IMR-90 (cell line): ENCODE results near the gene ATP1A2. TPM values are rescaled to one million over a fixed set of nuclear protein-coding genes. Genes with fewer than 3 reads are reported as not detected.

ENCODE experiments used
- ATAC-seq: fragments of 200-7000 bp; cut with Tn5 transposase; 2 replicates; pipeline ENCODE4 v1.9.1; 2020; ENCODE audit warnings: low read depth, mild to moderate bottlenecking, moderate library complexity
- BruUV-seq: library from RNA; stranded (reverse); fragments of 400-500 nt; replicated peaks from 2 replicates; lab custom pipeline; 2021; lab: Mats Ljungman, UMichigan
- CTCF ChIA-PET: fragments of 300-600 bp; formaldehyde crosslinking; extraction: SDS; loops from one replicate; lab custom pipeline; 2021; ENCODE audit warnings: antibody characterized with exemption; lab: Yijun Ruan, JAX
- POLR2A ChIA-PET: fragments of 300-600 bp; sonication (Branson Sonifier 250); formaldehyde crosslinking; loops from one replicate; lab custom pipeline; 2022; ENCODE audit warnings: antibody characterized with exemption; ENCODE audit not compliant: unreplicated experiment; lab: Charles Lee
- DNase-seq: peaks from one replicate; pipeline ENCODE4 v3.0.0; 2013
- H2AFZ ChIP-seq: replicated peaks from 2 replicates; pipeline ENCODE3; 2013; ENCODE audit warnings: low read length, mild to moderate bottlenecking; ENCODE audit not compliant: poor library complexity
- H2AK5ac ChIP-seq: 2 replicates; pipeline ENCODE4 v1.6.1; 2013; ENCODE audit warnings: low read depth, low read length, inconsistent platforms
- H2AK9ac ChIP-seq: replicated peaks from 2 replicates; pipeline ENCODE3; 2013; ENCODE audit warnings: mild to moderate bottlenecking, low read depth, low read length, moderate library complexity; ENCODE audit not compliant: poor library complexity
- H2BK120ac ChIP-seq: 2 replicates; pipeline ENCODE4 v1.6.1; 2013; ENCODE audit warnings: low read depth, low read length, inconsistent platforms
- H2BK15ac ChIP-seq: 3 replicates; pipeline ENCODE4 v1.6.1; 2013; ENCODE audit warnings: low read depth, low read length, inconsistent platforms
- H2BK20ac ChIP-seq: 2 replicates; pipeline ENCODE4 v1.6.1; 2013; ENCODE audit warnings: low read depth, mild to moderate bottlenecking, inconsistent platforms, low read length, moderate library complexity
- H2BK5ac ChIP-seq: 2 replicates; pipeline ENCODE4 v1.6.1; 2013; ENCODE audit warnings: mild to moderate bottlenecking, low read depth, low read length, inconsistent platforms; ENCODE audit not compliant: poor library complexity, severe bottlenecking
- H3K14ac ChIP-seq: replicated peaks from 2 replicates; pipeline ENCODE4 v1.6.1; 2013; ENCODE audit warnings: low read depth, low read length, inconsistent platforms
- H3K18ac ChIP-seq: 2 replicates; pipeline ENCODE4 v1.6.1; 2013; ENCODE audit warnings: low read depth, low read length, control low read depth
- H3K23ac ChIP-seq: 2 replicates; pipeline ENCODE4 v1.6.1; 2013; ENCODE audit warnings: low read depth, low read length, inconsistent platforms
- H3K27ac ChIP-seq: 2 replicates; pipeline ENCODE4 v1.5.1; 2013; ENCODE audit warnings: mild to moderate bottlenecking, control low read depth, low read length; ENCODE audit not compliant: insufficient read depth
- H3K27me3 ChIP-seq: 2 replicates; pipeline ENCODE4 v1.6.1; 2013; ENCODE audit warnings: low read length; ENCODE audit not compliant: control insufficient read depth, insufficient read depth
- H3K36me3 ChIP-seq: 2 replicates; pipeline ENCODE4 v1.6.1; 2013; ENCODE audit warnings: low read length, mixed read lengths; ENCODE audit not compliant: control insufficient read depth, insufficient read depth
- H3K4ac ChIP-seq: 2 replicates; pipeline ENCODE4 v1.6.1; 2013; ENCODE audit warnings: low read depth, low read length, inconsistent platforms
- H3K4me1 ChIP-seq: 2 replicates; pipeline ENCODE4 v1.6.1; 2013; ENCODE audit warnings: low read length, mixed read lengths; ENCODE audit not compliant: control insufficient read depth, insufficient read depth
- H3K4me2 ChIP-seq: 2 replicates; pipeline ENCODE4 v1.6.1; 2013; ENCODE audit warnings: low read depth, mild to moderate bottlenecking, control low read depth, low read length, moderate library complexity
- H3K4me3 ChIP-seq: 2 replicates; pipeline ENCODE4 v1.5.1; 2013; ENCODE audit warnings: low read depth, mild to moderate bottlenecking, control low read depth, low read length, moderate library complexity; ENCODE audit not compliant: insufficient read depth
- H3K56ac ChIP-seq: 2 replicates; pipeline ENCODE4 v1.6.1; 2013; ENCODE audit warnings: low read length, inconsistent platforms; ENCODE audit not compliant: insufficient read depth; ENCODE audit errors: extremely low read depth
- H3K79me1 ChIP-seq, 2 experiments: 2 replicates each; pipeline ENCODE4 v1.6.1; 2013; ENCODE audit warnings: low read length in 2 of 2, inconsistent platforms in 1 of 2, low read depth in 1 of 2
- H3K9ac ChIP-seq: 2 replicates; pipeline ENCODE4 v1.6.1; 2013; ENCODE audit warnings: low read depth, low read length, control low read depth
- H3K9me1 ChIP-seq: 2 replicates; pipeline ENCODE4 v1.6.1; 2013; ENCODE audit warnings: low read length, inconsistent platforms; ENCODE audit not compliant: insufficient read depth
- H3K9me3 ChIP-seq: 2 replicates; pipeline ENCODE4 v1.6.1; 2013; ENCODE audit warnings: low read length; ENCODE audit not compliant: control insufficient read depth, insufficient read depth
- H4K20me1 ChIP-seq: 2 replicates; pipeline ENCODE4 v1.6.1; 2013; ENCODE audit warnings: low read length, inconsistent platforms; ENCODE audit not compliant: insufficient read depth
- H4K5ac ChIP-seq: 2 replicates; pipeline ENCODE4 v1.6.1; 2013; ENCODE audit warnings: mild to moderate bottlenecking, low read depth, low read length, control low read depth
- H4K8ac ChIP-seq, 2 experiments: 2 replicates each; pipeline ENCODE4 v1.6.1; 2013; ENCODE audit warnings: low read depth in 2 of 2, low read length in 2 of 2, control low read depth in 1 of 2, inconsistent platforms in 1 of 2
- H4K91ac ChIP-seq: 2 replicates; pipeline ENCODE4 v1.6.1; 2013; ENCODE audit warnings: low read depth, low read length, inconsistent platforms; ENCODE audit not compliant: insufficient read depth
- BHLHE40 ChIP-seq: fragments of 150-350 bp; IDR thresholded peaks from 2 replicates; pipeline ENCODE4 v1.6.1; 2016; ENCODE audit warnings: mild to moderate bottlenecking, low read depth, low read length
- MAFK ChIP-seq: IDR thresholded peaks from 2 replicates; pipeline ENCODE4 v1.6.1; 2012; ENCODE audit warnings: low read depth, low read length, improper control_type of control experiment
- MAZ ChIP-seq: IDR thresholded peaks from 2 replicates; pipeline ENCODE4 v1.6.1; 2012; ENCODE audit warnings: low read depth, mild to moderate bottlenecking, low read length, improper control_type of control experiment, moderate library complexity, borderline replicate concordance
- POLR2A ChIP-seq: IDR thresholded peaks from 2 replicates; pipeline ENCODE4 v1.6.1; 2012; ENCODE audit warnings: mild to moderate bottlenecking, low read depth, low read length
- RAD21 ChIP-seq: IDR thresholded peaks from 2 replicates; pipeline ENCODE4 v1.6.1; 2012; ENCODE audit warnings: low read length, improper control_type of control experiment
- RFX5 ChIP-seq: IDR thresholded peaks from 2 replicates; pipeline ENCODE4 v1.8.0; 2012; ENCODE audit warnings: low read depth, mild to moderate bottlenecking, low read length, moderate library complexity
- dilution Hi-C: fragments of 300-500 bp; cut with HindIII; formaldehyde crosslinking; loops from one replicate; pipeline ENCODE4 v1.14.3; 2018; ENCODE audit warnings: low sequenced_read_pairs; ENCODE audit not compliant: unreplicated experiment
- in situ Hi-C: fragments of 300-500 bp; cut with MboI; formaldehyde crosslinking; loops from 3 replicates; pipeline ENCODE4 v1.14.3; 2019; ENCODE audit warnings: low sequenced_read_pairs, inconsistent platforms, mixed read lengths
- intact Hi-C: fragments of 100-400 bp; cut with micrococcal nuclease; formaldehyde crosslinking; loops from 2 replicates; pipeline ENCODE4 v1.10.0; 2022
- polyA plus RNA-seq, 3 experiments: library from polyadenylated mRNA; depleted of rRNA; stranded (reverse); fragments of >200 nt; gene quantifications; 2 replicates each; pipeline ENCODE4 v1.2.3, GENCODE V29; 2012; ENCODE audit warnings: low replicate concordance in 1 of 3
- total RNA-seq: library from RNA; depleted of rRNA; stranded (reverse); fragments of >200 nt; gene quantifications from 2 replicates; pipeline ENCODE4 v1.2.3, GENCODE V29; 2012
- TF ChIP-seq, protein P1 (sequence below): conservative IDR thresholded peaks from 2 replicates; pipeline ENCODE4 v1.5.1; 2012; ENCODE audit warnings: mild to moderate bottlenecking, low read depth, low read length, improper control_type of control experiment

Gene ATP1A2
- total and polyA plus RNA-seq, 2 of the 4 experiments (the other 2 are of a cell fraction) = under 0.01 to 0.15 TPM

DNA sequence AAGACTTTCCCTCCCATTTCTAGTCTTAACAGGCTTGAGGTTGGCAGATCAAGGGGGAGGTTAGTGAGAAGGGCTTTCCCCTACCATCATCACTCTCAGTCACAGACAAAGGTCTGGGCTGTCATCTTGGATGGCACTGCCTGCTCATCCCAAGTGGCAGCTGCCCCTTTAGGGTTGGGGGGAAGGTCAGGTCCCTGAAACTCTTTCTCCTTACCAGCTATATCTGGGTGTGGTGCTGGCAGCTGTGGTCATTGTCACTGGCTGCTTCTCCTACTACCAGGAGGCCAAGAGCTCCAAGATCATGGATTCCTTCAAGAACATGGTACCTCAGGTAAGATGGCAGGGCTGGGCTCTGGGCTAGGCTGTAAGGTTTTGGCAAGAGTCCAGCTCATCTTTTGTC, 8.2 kb downstream of the ATP1A2 start:
- no peak overlapping the region for H3K4me2 ChIP-seq
- no peaks in the 10 kb centered on the region for H3K9me3 ChIP-seq
- H3K79me1 ChIP-seq = no peaks in the 10 kb centered on the region
- peak overlapping the region; percentile 49 for H2BK5ac ChIP-seq
- peak overlapping the region; percentile 55 for H4K5ac ChIP-seq
- in situ Hi-C loops = no loop called here
- no peak overlapping the region for H3K9ac ChIP-seq
- H3K4me1 ChIP-seq = peaks cover 17% of the 10 kb centered on the region
- no TSS peak for BruUV-seq
- peak overlapping the region; percentile 97 for H4K91ac ChIP-seq
- peak overlapping the region; percentile 64; the same call in 1 of the 2 replicates for H3K18ac ChIP-seq
- H3K14ac ChIP-seq = peak overlapping the region; percentile 55
- peaks cover 26% of the 10 kb centered on the region for H3K9me1 ChIP-seq
- peak overlapping the region; percentile 88 for H3K4ac ChIP-seq
- peak overlapping the region; percentile 48; the same call in 2 of the 3 replicates for H2BK15ac ChIP-seq
- peak overlapping the region; percentile 90 for H2BK20ac ChIP-seq
- CTCF ChIA-PET = interaction anchor here (1.2 to 1.9 kb wide), 3 partner anchors 21 to 45 kb away, joined by 3 to 7 read pairs (median 4); no protein-coding TSS in a partner anchor
- peak overlapping the region; percentile 62 for H2AK5ac ChIP-seq
- no peak overlapping the region for H2AK9ac ChIP-seq
- no peak overlapping the region for H3K4me3 ChIP-seq
- H4K20me1 ChIP-seq = no peaks in the 10 kb centered on the region
- peak overlapping the region; percentile 47 to 78; a peak in 3 of 4 replicates for H4K8ac ChIP-seq
- peaks cover 2% of the 10 kb centered on the region for H3K27me3 ChIP-seq
- no peaks in the 10 kb centered on the region for H3K36me3 ChIP-seq
- dilution Hi-C loops = no loop called here
- H3K23ac ChIP-seq = peak overlapping the region; percentile 26; the same call in 1 of the 2 replicates
- no peak for DNase-seq
- TF ChIP-seq MAFK = no peak
- TF ChIP-seq RAD21 = no peak
- no peak for TF ChIP-seq BHLHE40
- no peak for TF ChIP-seq MAZ
- TF ChIP-seq RFX5 = no peak
- TF ChIP-seq, protein P1, sequence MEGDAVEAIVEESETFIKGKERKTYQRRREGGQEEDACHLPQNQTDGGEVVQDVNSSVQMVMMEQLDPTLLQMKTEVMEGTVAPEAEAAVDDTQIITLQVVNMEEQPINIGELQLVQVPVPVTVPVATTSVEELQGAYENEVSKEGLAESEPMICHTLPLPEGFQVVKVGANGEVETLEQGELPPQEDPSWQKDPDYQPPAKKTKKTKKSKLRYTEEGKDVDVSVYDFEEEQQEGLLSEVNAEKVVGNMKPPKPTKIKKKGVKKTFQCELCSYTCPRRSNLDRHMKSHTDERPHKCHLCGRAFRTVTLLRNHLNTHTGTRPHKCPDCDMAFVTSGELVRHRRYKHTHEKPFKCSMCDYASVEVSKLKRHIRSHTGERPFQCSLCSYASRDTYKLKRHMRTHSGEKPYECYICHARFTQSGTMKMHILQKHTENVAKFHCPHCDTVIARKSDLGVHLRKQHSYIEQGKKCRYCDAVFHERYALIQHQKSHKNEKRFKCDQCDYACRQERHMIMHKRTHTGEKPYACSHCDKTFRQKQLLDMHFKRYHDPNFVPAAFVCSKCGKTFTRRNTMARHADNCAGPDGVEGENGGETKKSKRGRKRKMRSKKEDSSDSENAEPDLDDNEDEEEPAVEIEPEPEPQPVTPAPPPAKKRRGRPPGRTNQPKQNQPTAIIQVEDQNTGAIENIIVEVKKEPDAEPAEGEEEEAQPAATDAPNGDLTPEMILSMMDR = no peak
- TF ChIP-seq POLR2A = no peak
- peak overlapping the region; percentile 43; the same call in 1 of the 2 replicates for H3K27ac ChIP-seq
- intact Hi-C loops = no loop called here
- no peak for ATAC-seq
- H3K56ac ChIP-seq = no peak overlapping the region
- peak overlapping the region; percentile 91 for H2BK120ac ChIP-seq
- H2AFZ ChIP-seq = no peak overlapping the region
- POLR2A ChIA-PET = interaction anchor here (0.5 kb wide), 1 partner anchor 27 kb away, joined by 5 read pairs; no protein-coding TSS in a partner anchor
